ENCODE measurements around the gene CDC37L1. TPM values are rescaled to one million over a fixed set of nuclear protein-coding genes. Genes with fewer than 3 reads are reported as not detected.

Gene CDC37L1
- total RNA-seq: 27.7 and 38.4 TPM in 2 replicates

GRCh38 chr9:4679268-4680172 is at the start of gene CDC37L1:
Gene CDC37L1 (plus strand): TSS chr9:4679569. CDS start chr9:4679768, 199 bp downstream.

GRCh38 chr9:4662108-4662988 is 17.0 kb upstream of the CDC37L1 start, which contains the start of gene PLPP6:
Gene PLPP6 (plus strand): TSS chr9:4662294. CDS start chr9:4662376, 82 bp downstream.

DNA sequence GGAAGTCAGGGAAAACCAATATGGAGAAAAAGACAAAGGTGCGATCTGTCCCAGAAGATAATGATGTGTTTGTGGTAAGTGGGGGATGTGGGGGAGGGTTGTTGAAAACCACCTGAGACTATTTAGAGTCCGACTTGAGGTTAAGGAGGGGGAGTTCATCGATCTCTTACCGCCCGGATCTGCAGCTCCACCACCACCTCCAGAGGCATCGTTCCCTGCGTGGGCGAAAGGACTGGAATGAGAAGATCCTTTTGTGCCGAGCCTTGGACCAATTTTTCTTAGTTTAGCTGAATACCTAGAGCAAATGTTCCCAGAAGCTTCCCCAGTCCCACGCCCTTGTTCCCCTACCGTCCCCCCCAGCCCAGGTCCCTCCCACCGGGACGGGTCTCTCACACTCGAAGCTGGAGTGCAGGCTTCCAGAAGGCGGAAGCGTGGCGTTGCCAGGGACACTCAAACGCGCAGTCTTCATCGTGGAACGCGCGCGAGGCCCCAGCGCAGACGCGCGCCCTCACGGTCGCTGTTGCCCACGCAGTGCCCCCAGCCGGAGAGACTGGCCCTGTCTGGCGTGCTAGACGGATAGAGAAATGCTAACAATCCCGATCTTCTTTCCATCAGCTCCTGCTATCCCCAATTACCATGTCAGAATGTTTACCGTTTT is 13.2 kb upstream of the CDC37L1 start, which contains the start of gene SPATA6L:
Gene SPATA6L (minus strand): TSS at position 439 of the 658 bp plus-strand sequence. CDS start 230 bp downstream, at position 209.

DNA sequence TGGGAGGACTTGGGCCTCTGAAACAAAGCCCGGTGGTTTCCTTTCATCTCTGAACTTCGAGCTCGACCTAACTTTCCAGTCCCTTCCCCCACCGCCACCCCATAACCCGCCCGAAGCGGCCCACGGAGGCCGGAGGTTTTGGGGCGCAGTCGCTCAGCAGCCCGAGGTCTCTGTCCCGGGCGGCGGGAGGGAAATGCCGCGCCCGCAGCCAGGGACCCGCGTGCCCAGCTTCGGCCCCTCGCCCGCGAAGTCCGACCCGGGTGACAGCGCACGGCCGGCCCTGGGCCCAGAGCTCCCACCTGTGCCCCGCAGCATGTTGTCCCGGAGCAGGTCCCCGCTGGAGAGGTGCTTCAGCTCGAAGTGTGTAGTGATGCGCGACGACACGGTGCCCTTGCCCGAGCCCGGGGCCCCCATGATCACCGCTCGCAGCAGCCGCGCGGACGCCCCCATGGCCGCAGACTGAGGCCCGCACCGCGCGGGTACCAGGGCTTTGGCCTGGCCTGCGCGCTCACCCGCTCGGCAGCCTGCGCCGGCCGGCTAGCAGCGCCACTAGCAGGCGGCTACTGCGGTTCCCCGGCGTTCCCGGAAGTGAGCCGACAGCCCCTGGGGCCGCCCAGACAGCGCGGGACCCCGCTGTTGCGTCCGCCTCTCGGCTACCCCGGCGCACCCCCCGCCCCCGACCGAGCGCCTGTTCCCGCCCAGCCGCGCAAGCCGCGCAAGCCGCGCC is 61.4 kb downstream of the CDC37L1 start, which contains the start of gene AK3:
Gene AK3 (minus strand): TSS at position 565 of the 727 bp plus-strand sequence. CDS start 115 bp downstream, at position 450.

Other genes starting within 250 kb of the CDC37L1 start
- gene SLC1A1, start 189.1 kb upstream of the CDC37L1 start, total RNA-seq: 0.68 and 1.8 TPM in 2 replicates
- 6.5 and 12.0 TPM in 2 replicates for gene PLPP6, start 17.3 kb upstream of the CDC37L1 start, total RNA-seq
- 2.7 and 3.3 TPM in 2 replicates for gene SPATA6L, start 13.1 kb upstream of the CDC37L1 start, total RNA-seq
- 56.5 and 60.8 TPM in 2 replicates for gene AK3, start 61.6 kb downstream of the CDC37L1 start, total RNA-seq
- gene RCL1, start 113.4 kb downstream of the CDC37L1 start, total RNA-seq: 27.7 and 37.3 TPM in 2 replicates